DMS79 treated with DMSO at 0.1 percent for 48 hours (cell line): ENCODE results near the gene KNDC1.
A peak's percentile ranks its signal among the peaks of the same experiment; 100 is the strongest.
"Not testable (repeated sequence)": the region's sequence is repeated elsewhere in the genome, so short reads cannot be mapped to it uniquely, and the experiment has no call there.

ENCODE experiments used
- DNase-seq: peaks from one replicate; lab custom pipeline; 2025; lab: John Stamatoyannopoulos, UW

Gene KNDC1

DNA sequence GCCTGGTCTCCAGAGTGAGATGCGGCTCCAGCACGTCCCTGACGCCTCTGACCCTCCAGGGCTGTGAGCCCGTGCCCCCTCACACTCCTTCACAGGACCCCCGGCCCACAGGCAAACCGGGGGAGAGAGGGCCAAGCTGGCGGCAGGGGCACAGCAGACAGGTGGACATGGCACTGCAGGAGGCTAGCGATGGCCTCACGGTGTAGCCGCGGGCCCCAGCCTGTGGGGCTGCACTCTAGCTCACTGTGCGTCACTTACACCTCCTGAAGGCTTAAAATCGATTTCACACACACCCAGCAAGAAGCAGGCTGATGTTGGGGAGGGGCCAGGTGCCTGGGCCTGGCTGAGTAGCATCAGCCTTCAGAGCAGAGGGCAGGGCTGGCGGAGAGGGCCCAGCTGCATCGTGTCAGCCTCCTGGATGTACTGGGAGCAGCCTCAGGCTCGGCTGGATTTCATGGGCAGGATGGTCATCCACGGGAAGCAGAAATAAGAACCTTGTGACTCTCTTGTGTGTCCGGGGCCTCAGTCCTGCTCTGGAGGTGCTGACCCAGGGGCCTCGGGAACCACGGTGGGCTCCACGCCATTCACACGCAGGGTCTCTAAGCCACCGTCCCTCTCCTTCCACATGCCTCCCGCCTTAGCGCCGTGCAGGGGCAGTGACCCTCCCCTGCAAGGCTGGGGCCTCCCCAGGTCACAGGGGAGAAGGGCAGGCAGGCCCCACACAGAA, 19.4 kb upstream of the KNDC1 start:
- DNase-seq = no peak

- no peak for DNase-seq
Observed at GRCh38 chr10:133141144-133141957, 18.7 kb upstream of the KNDC1 start.

- DNase-seq = no peak
Observed at GRCh38 chr10:133141958-133142340, 18.1 kb upstream of the KNDC1 start.

DNA sequence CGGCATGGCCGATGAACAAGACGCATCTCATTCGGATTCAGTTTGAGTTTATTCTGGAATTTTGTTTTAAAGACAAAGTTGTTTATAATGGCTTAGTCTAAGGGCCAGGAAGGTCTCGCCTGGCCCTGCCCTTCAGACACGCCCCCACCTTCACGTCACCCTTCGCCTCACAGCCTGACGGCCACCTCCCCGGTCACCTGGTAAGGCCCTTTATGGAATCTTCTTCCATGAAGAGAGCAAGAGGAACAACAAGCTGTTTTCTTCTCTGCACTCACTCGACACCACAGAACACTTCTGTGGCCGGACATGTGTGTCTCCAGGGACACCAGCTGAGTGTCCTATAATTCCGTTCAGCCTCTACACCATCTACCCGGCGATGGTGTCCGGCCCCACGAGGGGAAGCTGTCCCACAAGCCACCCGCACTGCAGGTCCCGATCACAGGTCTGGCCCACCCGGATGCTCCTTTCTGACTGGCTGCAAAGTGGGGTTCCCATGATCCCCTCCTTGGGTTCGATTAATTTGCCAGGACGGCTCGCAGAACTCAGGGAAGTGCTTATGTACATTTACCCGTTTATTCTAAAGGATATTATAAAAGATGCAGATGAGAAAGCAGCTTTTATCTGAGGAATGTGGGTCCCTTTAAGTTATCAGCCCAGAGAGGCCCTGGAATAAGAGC, 17.4 kb upstream of the KNDC1 start:
- no peak for DNase-seq

DNA sequence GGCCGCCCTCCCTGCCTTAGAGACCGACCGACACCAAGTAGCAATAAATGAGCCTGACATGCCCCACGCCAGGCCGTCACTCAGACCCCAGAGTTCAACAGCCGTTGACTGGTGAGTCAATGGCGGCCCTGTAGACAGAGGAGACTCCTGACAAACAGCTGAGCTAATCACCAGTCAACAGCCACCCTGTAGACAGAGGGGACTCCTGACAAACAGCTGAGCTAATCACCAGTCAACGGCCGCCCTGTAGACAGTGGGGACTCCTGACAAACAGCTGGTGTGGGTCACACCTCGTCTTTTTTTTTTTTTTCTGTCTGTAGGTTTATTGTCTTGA, 16.9 kb upstream of the KNDC1 start:
- no peak for DNase-seq

DNA sequence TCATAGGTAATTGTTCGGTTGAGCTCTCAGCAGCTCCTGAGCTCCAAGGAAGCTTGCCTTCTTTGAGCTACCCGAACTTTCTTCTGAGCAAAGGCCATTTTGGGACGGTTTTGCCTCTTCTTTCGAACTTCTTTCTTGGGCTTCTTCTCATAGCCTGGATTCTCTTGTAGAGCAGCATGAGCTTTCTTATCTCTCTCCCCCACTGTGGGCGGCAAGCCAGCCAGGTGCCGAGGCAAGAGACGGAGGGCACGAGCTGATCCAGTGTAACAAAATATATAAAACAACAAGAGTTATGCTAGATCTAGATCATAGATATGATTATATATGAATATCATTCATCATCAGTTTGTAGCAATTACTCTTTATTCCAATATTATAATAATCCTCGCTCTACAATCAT, 16.5 kb upstream of the KNDC1 start:
- DNase-seq = no peak

DNA sequence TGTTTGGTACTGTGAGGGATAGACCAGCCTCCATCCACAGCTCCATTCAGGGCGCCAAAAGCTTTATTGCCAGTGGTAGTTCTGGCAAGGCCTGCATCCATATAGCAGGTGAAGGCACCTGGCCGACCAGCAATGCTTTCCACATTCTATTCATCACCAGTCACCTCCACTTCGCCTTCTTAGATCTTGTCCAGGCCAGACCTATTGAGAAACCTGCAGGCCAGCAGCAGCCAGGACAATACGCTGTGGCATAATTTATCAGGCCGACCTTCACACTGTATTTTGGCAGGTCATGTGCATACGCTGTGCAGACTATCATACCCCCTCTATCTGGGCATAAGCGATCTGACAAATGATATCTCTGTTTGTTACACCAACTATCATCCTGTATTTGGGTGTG, 15.2 kb upstream of the KNDC1 start:
- DNase-seq = no peak

DNA sequence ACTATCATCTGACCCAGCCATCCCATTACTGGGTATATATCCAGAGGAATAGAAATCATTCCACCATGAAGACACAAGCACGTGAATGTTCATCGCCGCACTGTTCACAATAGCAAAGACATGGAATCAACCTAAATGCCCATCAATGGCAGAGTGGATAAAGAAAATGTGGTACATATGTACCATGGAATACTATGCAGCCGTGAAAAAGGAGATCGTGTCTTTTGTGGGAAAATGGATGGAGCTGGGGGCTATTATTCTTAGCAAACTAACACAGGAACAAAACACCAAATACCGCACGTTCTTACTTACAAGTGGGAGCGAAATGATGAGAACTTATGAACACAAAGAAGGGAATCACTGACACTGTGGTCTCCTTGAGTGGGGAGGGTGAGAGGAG, 9.8 kb upstream of the KNDC1 start:
- no peak for DNase-seq

- no peak for DNase-seq
Observed at GRCh38 chr10:133150656-133151055, 9.4 kb upstream of the KNDC1 start.

- DNase-seq = not testable (repeated sequence)
Observed at GRCh38 chr10:133151071-133151470, 8.9 kb upstream of the KNDC1 start.

- DNase-seq = no peak
Observed at GRCh38 chr10:133151543-133151972, 8.5 kb upstream of the KNDC1 start.

DNA sequence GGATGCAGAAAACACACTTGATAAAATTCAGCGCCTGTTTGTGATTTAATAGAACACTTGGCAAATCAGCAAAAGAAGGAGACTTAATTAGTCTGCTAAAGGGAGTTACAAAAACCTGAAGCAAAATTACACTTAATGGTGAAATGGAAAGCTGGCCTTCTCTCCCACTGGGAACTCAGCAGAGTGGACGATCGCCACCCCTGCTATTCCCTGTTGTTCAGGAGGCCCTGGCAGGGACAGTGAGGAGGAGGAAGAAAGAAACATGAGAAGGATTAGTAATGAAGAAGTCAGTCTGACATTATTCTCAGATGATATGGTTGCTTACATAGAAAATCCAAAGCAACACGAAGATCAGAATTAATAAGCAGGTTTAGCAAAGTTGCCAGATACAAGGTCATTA, 5.6 kb upstream of the KNDC1 start:
- no peak for DNase-seq

GRCh38 chr10:133154996-133155778, 4.8 kb upstream of the KNDC1 start:
- no peak for DNase-seq

DNA sequence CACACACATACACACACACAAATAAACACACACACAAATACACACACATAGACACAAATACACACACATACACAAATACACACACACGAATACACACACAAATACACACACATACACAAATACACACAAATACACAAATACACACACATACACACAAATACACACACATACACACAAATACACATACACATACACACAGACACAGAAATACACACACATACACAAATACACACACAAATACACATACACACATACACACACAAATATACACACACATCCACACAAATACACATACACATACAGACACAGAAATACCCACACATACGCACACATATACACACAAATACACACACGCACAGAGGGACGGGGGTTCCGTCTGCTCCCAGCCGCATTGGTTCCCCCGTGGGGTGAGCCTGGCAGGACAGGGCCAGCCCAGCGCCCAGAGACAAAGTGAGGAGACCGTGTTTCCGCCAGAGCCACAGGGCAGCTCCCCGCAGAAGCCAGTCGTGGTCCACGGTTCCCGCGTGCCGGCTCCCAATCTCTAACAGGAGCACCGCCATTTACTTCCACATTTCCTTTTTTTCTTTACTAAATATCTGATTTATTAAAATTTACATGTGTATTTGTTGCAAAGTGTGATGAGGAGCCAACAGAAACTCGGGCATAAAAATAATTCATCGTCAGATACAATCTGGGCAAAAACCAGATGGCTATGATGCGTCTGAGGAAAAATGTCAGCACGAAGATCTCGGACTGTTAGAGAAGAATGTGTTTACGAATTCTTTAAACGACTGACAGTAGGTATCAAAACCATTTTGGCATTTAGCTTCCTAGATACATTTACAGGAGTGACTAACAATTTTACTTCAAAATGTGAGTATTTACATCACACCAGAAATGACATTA, 3.1 kb upstream of the KNDC1 start:
- DNase-seq = no peak

DNA sequence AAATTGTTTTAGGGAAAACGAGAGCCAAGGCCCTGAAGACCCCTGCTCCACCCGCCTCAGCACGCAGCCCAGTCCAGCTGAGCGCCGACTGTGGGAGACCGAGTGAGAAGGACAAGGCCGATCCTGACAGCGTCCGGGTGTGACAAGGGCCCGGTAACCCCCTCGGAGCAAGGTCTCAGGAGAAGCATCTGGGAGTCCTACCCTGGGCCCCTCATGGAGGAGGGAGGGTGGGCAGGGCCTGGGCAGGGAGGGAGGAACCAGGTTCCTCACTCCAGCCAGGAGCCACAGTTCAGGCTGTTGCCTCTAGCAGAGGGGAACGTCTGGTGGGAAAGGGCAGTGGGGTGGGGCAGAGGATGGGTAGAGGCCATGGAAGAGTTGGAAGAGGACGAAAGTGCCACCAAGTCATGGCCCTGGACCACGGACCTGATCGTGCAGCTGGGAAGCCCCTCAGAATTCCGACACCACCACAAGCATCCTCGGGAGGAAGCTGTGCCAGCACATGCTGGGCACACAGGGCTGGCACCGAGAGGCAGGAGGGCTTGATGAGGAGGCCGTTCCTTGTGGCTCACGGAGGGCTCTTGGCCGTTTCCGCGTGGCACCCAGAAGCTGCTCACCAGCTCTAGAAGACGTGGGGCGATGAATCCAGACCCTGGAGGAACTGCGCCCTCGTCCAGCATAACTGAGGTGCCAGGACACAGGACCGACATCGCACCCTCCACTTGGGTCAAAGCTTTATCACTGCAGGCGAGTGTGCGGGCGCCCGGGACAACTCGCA, 2.2 kb upstream of the KNDC1 start:
- no peak for DNase-seq

DNA sequence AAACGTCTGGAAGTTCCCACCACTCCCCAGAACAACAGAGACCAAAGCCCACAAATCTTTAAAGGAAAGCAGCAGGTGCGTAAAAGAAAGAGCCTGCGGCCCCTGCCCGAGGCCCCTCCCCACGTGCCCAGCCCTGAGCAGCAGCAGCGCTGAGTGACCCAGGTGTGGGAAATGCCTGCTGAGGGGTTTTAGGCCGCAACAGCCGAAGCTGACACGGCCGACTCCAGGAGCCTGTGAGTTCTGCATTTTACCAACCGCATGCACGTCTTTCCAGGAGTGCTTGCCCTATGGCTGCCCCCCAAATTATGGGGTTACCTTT, 1.6 kb upstream of the KNDC1 start:
- no peak for DNase-seq

- DNase-seq = peak; percentile 33
Observed at GRCh38 chr10:133158756-133159610, 1.0 kb upstream of the KNDC1 start.

DNA sequence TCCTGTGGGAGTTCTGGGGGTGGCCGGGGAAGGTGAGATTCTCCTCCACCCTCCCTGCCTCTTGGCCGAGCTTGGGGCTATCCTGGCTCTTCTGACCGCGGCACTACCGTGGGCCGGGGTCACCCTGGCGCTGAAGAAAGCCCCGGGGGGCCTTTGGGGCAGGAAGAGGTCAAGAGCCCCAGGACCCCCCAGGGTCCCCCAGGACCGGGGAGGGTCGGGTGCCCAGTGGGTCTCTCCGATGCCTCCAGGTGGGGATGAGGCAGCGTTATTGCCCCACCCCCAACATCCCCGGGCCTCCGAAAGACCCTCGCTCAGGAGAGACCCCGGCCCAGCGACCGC, 439 bp upstream of the KNDC1 start:
- DNase-seq = no peak

- DNase-seq = no peak
Observed at GRCh38 chr10:133160826-133161471, 930 bp downstream of the KNDC1 start.
